22Rv1 (cell line): ENCODE results near the gene USP6NL.
A peak's percentile ranks its signal among the peaks of the same experiment; 100 is the strongest.

Source experiments
- H3K27ac ChIP-seq: fragments of 450-650 bp; 2 replicates; pipeline ENCODE4 v1.5.1; 2017
- ZFX ChIP-seq: fragments of 450-650 bp; IDR thresholded peaks from 2 replicates; pipeline ENCODE4 v1.6.1; 2017; ENCODE audit warnings: antibody characterized with exemption, borderline replicate concordance
- TF ChIP-seq, protein P1 (sequence below): fragments of 450-650 bp; IDR thresholded peaks from 2 replicates; pipeline ENCODE4 v1.5.1; 2017; ENCODE audit warnings: mild to moderate bottlenecking

Gene USP6NL

DNA sequence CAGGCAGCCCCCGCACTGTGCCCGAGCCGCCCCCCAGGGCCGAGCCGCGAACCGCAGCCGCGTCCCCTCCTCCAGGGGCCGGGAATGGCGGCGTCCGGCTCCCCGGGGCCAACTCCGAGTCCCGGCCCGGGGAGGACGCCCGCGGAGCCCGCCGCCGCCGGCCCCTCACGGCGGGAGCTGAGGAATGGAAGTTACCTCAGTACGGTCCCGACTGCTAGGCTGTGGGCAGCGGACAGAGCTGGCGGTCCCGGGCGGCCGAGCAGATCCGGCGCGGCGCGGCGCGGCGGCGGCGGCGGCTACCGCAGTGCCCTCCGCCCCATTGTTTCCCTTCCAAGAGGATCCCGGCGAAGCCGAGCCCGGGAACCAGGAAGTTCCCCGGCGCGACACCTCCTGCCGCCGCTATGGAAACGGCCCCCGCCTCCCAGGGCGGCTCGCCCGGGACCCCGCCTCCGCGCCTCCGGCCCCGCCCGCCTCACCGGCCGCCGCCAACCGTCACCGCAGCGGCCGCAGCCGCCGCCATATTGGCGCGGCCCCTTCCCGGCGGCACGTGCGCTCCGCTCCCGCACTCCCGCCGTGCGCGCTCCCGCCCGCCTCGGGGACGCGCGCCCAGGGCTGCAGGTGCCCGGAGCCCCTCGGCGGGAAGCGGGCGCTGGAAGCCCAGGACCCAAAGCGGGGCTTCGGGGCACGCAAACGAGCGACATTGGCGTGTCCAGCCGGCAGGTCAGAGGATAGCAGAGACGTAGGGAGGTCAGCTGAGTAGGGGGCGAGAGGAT is at the start of gene USP6NL:
Gene USP6NL, minus strand, starts transcription at position 403 of the 773 bp plus-strand sequence. CDS start 14,016 bp downstream, outside the sequence.
- TF ChIP-seq, protein P1, sequence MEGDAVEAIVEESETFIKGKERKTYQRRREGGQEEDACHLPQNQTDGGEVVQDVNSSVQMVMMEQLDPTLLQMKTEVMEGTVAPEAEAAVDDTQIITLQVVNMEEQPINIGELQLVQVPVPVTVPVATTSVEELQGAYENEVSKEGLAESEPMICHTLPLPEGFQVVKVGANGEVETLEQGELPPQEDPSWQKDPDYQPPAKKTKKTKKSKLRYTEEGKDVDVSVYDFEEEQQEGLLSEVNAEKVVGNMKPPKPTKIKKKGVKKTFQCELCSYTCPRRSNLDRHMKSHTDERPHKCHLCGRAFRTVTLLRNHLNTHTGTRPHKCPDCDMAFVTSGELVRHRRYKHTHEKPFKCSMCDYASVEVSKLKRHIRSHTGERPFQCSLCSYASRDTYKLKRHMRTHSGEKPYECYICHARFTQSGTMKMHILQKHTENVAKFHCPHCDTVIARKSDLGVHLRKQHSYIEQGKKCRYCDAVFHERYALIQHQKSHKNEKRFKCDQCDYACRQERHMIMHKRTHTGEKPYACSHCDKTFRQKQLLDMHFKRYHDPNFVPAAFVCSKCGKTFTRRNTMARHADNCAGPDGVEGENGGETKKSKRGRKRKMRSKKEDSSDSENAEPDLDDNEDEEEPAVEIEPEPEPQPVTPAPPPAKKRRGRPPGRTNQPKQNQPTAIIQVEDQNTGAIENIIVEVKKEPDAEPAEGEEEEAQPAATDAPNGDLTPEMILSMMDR = no peak
- TF ChIP-seq ZFX = no peak
- H3K27ac ChIP-seq = peak within 1 kb of the TSS; percentile 82

DNA sequence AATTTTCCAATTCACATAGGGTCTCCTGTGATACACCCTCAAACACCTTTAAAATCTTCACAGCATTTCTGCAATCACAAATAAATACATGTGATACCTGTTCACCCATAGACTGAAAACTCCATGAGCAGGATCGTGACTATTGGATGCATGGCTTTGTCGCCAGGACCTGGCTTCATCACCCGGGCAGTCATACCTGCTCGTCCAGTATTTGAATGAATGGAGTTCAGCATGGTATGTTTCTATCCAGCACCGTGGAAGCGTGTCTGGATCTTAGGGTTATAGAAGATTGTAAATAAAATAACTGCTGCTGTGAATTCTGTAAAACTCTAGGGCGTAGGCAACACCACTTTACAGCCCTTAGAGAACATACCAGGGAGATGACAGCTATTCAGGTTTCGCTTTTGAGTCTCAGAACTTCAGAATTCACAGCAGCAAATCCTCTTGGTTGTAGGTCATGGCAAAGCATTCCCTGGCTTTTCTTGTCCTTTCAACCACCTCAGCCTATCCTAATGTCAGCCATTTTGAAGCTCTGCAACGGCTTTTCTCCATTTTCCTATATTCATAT is 47.4 kb upstream of the USP6NL start:
- no peak overlapping the region for H3K27ac ChIP-seq
- TF ChIP-seq, protein P1 = no peak
- TF ChIP-seq ZFX = no peak

DNA sequence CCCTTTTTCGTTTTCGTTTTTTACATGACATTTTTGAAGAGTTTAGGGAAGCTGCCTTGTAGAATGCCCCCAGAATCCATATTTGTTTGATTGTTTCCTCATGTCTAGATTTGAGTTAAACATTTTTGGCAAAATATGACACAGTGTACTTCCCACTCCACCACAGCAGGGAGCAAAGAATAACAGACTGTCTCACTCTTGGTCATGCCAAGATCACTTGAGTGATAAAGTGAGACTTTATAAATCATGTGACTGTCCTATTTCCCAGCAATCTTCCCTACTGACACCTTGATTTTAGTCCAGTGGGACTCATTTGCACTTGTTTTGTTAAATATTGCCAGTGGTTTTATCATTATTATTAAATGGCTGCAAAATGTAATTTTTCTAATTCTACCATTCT is 44.4 kb upstream of the USP6NL start:
- no peak overlapping the region for H3K27ac ChIP-seq
- TF ChIP-seq, protein P1 = no peak
- TF ChIP-seq ZFX = no peak

DNA sequence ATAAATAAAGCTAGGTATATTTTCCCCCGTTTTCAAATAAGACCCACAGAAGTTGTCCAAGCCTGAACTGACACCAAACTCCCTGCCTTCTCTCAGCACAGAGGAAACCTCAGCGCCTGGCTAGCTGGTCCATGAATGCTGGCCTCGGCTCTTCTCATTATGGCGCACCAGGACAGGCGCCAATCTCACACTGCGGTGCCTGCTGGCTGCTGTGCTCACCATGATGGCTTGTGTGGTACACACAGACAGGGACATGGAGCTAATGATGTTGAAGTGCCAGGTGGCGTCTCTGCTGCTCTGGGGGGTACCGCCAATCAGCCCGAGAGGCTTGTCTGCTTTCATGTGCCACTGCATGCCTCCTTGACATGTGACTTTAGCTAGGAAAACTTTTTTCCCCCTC is 43.2 kb upstream of the USP6NL start:
- TF ChIP-seq, protein P1 = no peak
- no peak for TF ChIP-seq ZFX
- H3K27ac ChIP-seq = no peak overlapping the region

DNA sequence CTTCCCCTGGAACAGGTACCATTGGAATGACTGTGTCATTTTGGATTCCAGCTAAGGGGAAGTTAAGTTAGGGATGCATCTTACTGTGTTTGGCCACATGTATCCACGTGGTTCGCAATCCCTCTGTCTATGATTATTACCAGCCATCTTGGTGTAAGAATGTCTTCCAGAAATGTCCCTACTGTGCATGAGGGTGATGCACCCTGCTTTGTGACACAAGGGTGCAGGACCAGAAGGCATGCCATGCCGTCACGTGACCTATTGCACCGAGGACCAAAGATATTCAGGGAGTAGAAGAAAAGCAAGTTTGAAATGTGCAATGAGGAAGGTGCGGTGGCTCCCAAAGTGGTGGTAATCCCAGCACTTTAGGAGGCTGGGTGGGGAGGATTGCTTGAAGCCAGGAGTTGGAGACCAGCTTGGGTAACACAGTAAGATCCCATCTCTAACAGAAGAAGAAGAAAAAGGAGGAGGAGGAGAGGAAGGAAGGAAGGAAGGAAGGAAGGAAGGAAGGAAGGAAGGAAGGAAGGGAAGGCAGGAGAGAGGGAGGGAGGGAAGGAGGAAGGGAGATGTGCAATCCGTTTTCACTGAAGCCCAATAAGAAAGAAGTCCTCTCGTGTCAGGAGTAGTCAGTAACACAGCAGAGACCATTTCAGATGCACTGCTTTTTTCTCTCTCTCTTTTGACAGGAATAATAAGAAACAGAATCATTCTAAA is 42.5 kb upstream of the USP6NL start:
- TF ChIP-seq ZFX = no peak
- TF ChIP-seq, protein P1 = no peak

DNA sequence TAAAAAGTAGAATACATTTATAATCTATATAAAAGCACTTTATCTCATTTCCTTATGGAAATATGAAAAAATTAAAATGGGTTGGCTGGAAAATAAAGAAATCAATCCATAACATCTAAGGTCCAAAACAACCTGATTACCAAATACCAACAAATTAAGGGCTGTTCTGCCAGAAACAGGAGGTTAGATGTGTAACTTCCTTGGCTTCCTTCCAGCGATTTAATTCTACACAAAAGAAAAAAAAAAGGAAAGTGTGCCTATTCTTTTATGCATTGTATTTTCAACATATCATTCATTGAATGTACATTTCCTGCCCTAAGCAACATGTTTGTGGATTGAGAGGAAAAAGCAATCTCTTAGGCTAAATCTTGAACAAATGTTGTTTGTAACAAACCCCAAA is 36.2 kb upstream of the USP6NL start:
- TF ChIP-seq, protein P1 = no peak
- TF ChIP-seq ZFX = no peak

More for the DNA sequence above, 42.5 kb upstream of the USP6NL start:
- no peak overlapping the region for H3K27ac ChIP-seq

More for the DNA sequence above, 36.2 kb upstream of the USP6NL start:
- H3K27ac ChIP-seq = no peak overlapping the region
